22Rv1 (cell line): ENCODE results near the gene TADA2A.

Experiments used
- H3K27ac ChIP-seq: fragments of 450-650 bp; 2 replicates; pipeline ENCODE4 v1.5.1; 2017
- ZFX ChIP-seq: fragments of 450-650 bp; IDR thresholded peaks from 2 replicates; pipeline ENCODE4 v1.6.1; 2017; ENCODE audit warnings: antibody characterized with exemption, borderline replicate concordance
- TF ChIP-seq, protein P1 (sequence below): fragments of 450-650 bp; IDR thresholded peaks from 2 replicates; pipeline ENCODE4 v1.5.1; 2017; ENCODE audit warnings: mild to moderate bottlenecking

Gene TADA2A

DNA sequence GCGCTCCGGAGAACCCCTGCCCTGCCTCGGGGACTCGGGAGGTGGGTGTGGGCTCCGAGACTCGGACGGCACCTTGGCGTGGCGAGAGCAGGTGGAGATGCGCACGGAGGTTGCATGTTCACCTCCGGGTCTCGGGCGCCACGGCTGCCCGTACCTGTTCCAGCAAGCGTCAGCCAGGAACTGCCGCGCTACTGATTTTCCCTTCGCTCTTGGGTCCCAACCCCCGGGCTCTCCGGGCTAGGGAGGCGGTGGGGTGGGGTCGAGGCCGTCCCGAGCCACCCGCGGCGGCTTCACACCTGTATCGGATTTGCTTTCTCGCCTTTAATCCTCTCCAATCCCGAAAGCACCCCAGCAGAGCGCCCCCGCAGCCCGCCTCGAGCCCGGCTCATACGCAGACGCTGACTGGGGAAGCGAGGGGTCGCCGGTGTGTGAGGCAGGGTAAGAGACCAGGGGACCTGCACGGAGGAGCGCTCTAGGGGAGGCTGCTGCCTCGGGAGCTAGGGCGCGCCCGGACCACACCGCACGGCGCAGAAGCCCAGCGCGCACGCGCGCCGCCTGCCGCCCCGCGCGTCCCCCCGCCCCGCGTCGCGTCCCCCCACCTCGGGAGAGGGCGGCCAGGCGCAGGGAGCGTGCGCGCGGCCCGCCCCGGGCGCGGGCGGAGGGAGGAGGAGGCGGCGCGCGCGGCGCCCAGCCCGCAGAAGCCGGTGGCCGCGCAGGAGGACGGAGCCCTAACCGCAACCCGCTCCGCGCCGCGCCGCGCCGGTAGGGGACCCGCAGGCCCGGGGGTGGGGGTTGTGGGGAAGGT lies 82.7 kb downstream of the TADA2A start, which contains the start of gene DUSP14:
DUSP14 (plus strand) TSS at position 695 of the 805 bp plus-strand sequence. CDS start 22,382 bp downstream, outside the sequence.
- H3K27ac ChIP-seq: peak within 1 kb of the TSS; percentile 94
- no peak for TF ChIP-seq ZFX
- TF ChIP-seq, protein P1, sequence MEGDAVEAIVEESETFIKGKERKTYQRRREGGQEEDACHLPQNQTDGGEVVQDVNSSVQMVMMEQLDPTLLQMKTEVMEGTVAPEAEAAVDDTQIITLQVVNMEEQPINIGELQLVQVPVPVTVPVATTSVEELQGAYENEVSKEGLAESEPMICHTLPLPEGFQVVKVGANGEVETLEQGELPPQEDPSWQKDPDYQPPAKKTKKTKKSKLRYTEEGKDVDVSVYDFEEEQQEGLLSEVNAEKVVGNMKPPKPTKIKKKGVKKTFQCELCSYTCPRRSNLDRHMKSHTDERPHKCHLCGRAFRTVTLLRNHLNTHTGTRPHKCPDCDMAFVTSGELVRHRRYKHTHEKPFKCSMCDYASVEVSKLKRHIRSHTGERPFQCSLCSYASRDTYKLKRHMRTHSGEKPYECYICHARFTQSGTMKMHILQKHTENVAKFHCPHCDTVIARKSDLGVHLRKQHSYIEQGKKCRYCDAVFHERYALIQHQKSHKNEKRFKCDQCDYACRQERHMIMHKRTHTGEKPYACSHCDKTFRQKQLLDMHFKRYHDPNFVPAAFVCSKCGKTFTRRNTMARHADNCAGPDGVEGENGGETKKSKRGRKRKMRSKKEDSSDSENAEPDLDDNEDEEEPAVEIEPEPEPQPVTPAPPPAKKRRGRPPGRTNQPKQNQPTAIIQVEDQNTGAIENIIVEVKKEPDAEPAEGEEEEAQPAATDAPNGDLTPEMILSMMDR: no peak

DNA sequence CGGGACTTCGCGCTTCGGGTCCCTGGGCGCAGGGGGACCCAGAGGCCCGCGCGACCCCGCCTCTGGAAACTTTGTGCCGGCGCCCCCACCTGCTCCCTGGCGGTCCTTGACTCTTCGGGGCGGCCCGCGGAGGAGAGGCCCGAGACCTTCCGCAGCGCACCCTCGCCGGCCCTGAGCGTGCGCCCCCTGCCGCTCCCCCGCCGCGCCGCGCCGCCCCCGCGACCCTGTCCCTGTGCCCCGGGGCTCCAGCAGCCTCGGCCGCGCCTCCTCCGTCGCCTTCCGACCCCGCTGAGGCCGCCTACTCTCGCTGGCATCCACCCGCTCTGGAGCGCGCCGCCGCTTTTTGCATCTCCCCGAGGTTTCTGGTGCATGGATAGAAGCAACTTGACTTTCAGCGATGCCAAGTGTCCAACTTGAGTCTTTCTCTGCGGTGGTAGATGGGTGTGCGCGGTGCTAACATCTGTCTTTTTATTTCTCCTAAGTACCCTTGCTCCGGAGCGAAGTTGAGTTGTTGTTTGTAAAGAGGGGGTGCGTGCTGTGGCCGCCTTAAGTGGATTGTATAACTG lies 83.4 kb downstream of the TADA2A start:
- H3K27ac ChIP-seq: peak overlapping the region; percentile 94
- TF ChIP-seq, protein P1: peak; percentile 55
- no peak for TF ChIP-seq ZFX

DNA sequence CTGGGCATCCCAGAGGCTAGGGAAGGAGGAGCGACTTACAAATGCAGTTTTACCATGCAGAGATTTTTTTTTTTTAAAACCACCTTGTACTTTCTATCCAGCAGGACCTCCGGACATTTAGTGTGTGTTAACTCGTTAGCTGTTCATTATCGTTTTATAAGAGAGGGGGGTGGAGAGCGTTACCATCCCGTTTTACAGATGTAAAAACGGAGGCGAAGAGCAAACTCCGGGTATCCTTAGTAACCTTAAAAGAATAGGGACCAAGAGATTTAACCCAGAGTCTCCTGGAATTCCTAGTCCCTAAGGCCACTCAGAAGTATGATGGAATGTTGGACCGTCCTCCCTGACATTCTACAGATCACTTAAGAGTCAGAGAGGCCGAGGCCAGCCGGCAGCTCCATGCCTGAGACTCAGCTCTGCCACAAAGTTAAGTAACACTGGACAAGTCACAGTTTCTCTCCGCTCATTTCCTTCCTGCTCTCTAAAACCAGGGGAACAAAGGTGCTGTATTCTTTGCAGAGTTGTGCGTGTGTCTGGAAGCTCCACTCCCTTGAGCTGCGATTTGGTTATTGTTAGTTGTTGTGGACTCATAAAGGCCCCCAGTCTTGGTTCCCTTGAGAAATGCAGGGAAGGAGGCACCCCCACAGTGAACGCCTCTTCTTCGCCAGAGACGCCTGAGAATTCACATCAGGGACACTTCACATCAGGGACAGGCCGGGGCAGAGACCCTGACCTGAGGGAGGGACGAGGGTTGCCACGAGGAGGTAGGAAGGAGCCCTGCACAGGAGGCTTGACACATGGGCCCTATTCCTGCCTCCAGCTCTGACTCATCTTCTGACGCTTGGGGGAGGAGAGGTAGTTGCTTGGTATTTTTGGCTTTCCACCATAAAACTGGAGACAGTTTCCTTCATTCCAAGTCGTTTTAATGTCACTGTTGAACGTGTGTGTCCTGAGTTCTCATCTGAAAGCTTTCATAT lies 84.2 kb downstream of the TADA2A start:
- no peak overlapping the region for H3K27ac ChIP-seq
- TF ChIP-seq ZFX: no peak
- TF ChIP-seq, protein P1: no peak

DNA sequence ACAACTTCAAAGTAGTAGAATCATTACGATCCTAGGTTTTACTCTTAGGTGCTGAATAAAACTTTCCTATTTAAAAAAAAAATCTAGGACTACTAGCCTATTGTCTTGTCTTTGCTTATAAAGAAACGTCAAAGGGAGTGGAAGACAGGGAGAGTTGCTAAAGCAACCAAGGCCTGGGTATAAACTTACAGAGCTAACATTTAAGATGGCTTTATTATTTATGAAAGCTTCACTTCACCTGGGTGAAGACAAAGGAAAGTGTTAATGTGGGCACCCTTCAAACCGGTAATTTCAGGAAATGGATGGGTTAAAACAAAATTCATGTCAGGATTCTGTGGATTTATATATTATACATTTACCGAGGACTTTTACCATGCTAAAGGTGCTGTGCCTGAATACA lies 85.5 kb downstream of the TADA2A start:
- TF ChIP-seq, protein P1: no peak
- no peak for TF ChIP-seq ZFX
- H3K27ac ChIP-seq: no peak overlapping the region

DNA sequence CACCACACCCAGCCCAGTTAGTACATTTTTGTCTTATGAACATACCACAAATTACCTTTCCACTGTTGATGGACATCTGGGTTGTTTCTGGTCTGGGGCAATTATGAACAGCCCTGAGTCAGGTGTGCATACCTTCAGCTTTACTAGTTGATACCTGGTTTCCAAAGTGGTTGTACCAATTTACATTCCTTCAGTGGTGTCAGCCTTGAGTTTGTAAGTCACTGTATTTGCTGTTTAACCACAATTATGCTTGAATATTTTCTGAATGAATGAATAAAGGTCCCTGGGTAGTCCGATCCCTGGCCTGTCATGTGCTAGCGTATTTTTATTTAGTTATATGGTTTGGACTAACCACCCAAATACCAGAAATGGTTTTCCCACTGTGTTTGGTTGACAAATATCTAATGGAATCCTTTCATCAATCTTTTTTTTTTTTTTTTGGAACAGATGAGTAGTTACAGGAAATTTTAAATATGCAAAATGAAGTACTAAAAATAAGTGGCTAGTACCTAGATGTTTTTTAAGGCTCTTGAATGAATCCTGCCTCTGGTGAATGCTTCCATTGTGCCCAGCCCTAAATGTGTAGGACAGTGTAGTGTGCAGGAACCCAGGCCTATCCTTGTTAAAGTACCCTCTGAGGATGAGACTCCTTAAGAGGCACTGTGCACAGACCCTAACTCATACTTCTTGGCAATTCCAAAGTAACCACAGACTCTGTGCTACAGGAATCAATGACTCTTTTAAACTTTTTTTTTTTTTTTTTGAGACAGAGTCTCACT lies 86.8 kb downstream of the TADA2A start:
- no peak for TF ChIP-seq ZFX
- H3K27ac ChIP-seq: no peak overlapping the region

DNA sequence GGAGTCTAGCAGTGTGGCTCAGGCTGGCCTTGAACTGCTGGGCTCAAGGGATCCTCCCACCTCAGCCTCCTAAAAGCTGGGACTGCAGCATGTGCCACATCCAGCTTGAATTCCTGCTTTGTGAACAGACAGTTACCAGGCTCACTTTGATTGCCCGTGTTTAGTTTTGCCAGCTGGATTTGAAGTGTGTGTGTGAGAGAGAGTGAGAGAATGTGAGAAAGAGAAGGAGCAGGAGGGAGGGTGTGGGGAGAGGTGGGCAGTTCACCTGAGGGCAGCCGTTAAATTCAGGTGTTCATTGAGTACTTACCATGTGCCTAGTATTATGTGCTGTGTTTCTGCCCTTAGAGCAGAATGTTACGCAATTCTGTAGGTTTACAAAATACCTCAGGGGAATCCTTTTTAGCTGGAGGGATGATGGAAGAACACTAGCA lies 87.7 kb downstream of the TADA2A start:
- no peak overlapping the region for H3K27ac ChIP-seq
- TF ChIP-seq ZFX: no peak
- TF ChIP-seq, protein P1: no peak

DNA sequence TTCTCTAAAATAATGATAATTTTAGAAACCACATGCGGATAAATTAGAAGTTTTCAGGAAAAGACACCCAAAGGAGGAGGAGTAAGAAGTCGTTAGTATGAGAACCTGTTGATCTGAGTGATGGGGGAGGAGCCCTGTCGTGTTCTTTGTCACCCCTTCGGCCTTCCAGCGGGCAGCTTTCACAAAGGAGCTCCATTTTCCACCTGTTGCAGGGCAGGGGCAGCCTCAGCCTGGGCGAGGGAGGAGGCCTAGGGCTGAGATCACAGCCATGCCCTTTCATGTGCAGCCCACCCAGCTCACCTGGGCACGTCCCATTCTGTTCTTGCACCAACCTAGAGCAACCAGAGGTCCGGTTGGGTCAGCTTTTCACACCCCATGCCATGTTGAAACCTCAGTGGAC lies 88.3 kb downstream of the TADA2A start:
- TF ChIP-seq, protein P1: no peak
- no peak for TF ChIP-seq ZFX
- no peak overlapping the region for H3K27ac ChIP-seq
